Activated T-helper 17 cell treated with anti-CD3 and anti-CD28 coated beads, Interleukin-2, amount 50 U/mL, for 72 hours (primary cell): ENCODE data around the gene PCNX2. TPM values are rescaled to one million over a fixed set of nuclear protein-coding genes. Genes with fewer than 3 reads are reported as not detected.
"Not testable (repeated sequence)": the region's sequence is repeated elsewhere in the genome, so short reads cannot be mapped to it uniquely, and the experiment has no call there.

Experiments used
- ATAC-seq: fragments of 150-1000 bp; cut with Tn5 transposase; replicated peaks from 2 replicates; pipeline ENCODE4 v1.10.0; 2021; ENCODE audit warnings: mild to moderate bottlenecking, moderate library complexity
- H3K27ac Mint-ChIP-seq: one replicate; pipeline ENCODE4 v1.8.0; 2022; ENCODE audit warnings: mixed read lengths
- H3K27me3 Mint-ChIP-seq: one replicate; pipeline ENCODE4 v1.8.0; 2022; ENCODE audit warnings: mixed read lengths
- H3K36me3 Mint-ChIP-seq: one replicate; pipeline ENCODE4 v1.8.0; 2022; ENCODE audit warnings: low read depth, mild to moderate bottlenecking, mixed read lengths
- H3K4me1 Mint-ChIP-seq: one replicate; pipeline ENCODE4 v1.8.0; 2022; ENCODE audit warnings: mixed read lengths
- H3K4me3 Mint-ChIP-seq: one replicate; pipeline ENCODE4 v1.8.0; 2022; ENCODE audit warnings: mild to moderate bottlenecking, mixed read lengths
- H3K9me3 Mint-ChIP-seq: one replicate; pipeline ENCODE4 v1.8.0; 2022; ENCODE audit warnings: mixed read lengths
- total RNA-seq, 2 donors: library from RNA; stranded (reverse); gene quantifications; one replicate each; pipeline ENCODE4 v1.2.3, GENCODE V29; 2022

PCNX2 gene
- total RNA-seq, 2 donors from 2014 or later, result 21.3 to 25.9 TPM

DNA sequence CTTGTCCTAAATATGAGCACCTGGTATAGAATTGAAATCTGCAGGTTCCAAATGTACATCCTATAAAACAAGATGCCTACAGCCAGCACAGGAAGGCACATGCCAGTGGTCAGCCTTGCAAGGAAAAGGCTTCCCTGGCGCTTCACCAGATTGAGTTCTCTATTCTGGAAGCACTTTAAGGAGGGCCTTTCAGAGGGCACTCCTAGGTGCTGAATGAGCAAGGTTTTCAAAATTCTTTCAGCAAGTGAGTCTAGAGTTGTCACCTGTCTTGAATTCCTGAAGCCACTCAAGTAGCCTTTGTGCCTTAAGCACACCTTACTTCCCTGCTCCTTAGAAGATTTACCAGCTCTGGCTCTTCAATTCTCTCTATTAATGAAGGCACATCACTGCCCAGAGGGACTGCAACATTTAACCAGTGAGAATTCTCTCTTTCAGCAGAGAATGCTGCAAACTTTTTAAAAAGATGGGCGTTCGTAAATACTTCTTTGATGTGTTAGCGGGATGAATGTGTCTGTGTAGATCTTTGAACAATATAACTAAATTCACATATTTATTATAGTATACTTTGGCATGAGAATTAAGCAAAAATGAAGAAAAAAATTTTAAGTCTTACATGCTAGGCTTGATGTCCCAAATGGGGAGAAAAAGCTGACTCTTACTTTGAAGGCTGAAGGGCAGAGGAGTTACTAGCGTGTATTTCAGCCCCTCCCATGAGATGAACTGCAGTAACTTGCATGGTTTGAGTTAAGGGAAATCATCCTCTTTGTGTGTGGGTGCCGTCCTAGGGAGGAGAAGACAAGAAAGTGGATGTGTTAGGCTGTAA, 183.1 kb downstream of the PCNX2 start:
- Mint-ChIP-seq H3K27ac (no peak overlapping the region), H3K27me3 (no peaks in the 10 kb centered on the region), H3K4me3 (no peak overlapping the region), H3K9me3 (no peaks in the 10 kb centered on the region), H3K4me1 (peaks cover 13% of the 10 kb centered on the region), H3K36me3 (peaks cover 84% of the 10 kb centered on the region)
- no peak for ATAC-seq

DNA sequence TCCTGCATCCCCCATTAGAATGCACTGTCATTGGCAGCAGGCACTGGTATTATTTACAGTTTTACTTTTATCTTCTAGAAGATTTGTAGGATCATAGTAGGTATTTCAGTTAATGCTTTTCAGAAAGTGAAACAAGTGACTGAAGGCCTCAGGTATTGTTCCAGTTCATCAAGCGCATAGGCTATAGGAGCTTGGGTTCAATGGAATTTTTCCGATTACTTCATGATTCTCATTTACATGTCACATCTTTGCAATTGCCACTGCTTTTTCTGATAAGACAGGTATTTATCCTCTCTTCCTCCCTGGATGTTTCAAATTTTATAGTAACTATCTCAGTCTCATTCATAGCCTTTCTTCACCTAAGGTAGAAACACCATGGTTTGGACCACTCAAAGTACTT, 183.8 kb downstream of the PCNX2 start:
- Mint-ChIP-seq H3K27me3 (no peaks in the 10 kb centered on the region), H3K36me3 (peaks cover 86% of the 10 kb centered on the region), H3K4me3 (no peak overlapping the region), H3K27ac (no peak overlapping the region), H3K4me1 (peaks cover 13% of the 10 kb centered on the region), H3K9me3 (no peaks in the 10 kb centered on the region)
- no peak for ATAC-seq

DNA sequence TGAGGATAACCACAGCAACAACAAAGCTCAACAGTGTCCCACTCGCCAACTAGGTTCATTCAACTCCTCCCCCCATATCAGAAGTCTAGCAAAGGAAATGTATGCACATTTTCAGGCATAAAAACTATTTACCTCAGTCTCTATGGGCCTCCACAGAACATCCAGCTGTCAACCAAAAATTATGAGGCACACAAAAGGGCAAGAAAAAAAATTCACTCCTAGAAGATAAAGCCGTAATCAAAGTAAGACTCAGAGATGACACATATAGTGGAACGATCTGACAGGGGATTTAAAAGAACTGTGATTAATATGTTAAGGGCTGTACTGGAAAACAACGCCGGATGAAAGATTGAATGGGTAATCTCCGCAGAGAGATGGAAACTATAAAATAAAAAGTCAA, 186.4 kb downstream of the PCNX2 start:
- no peaks in the 10 kb centered on the region for H3K9me3 Mint-ChIP-seq
- H3K27me3 Mint-ChIP-seq, result no peaks in the 10 kb centered on the region
- no peak for ATAC-seq
- H3K36me3 Mint-ChIP-seq, result peaks cover 82% of the 10 kb centered on the region
- no peak overlapping the region for H3K4me3 Mint-ChIP-seq
- H3K27ac Mint-ChIP-seq, result peak overlapping the region; percentile 40
- H3K4me1 Mint-ChIP-seq, result peaks cover 11% of the 10 kb centered on the region

DNA sequence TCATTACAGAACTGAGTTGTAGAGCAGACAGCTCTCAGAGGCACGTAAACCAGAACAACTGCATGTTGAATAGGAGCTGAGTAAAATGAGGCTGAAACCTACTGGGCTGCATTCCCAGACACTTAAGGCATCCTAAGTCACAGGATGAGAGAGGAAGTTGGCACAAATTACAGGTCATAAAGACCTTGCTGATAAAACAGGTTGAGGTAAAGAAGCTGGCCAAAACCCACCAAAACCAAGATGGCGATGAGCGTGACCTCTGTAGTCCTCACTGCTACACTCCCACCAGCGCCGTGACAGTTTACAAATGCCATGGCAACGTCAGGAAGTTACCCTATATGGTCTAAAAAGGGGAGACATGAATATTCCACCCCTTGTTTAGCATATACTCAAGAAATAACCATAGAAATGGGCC, 187.8 kb downstream of the PCNX2 start:
- not testable (repeated sequence) for ATAC-seq, H3K27me3 Mint-ChIP-seq, H3K4me3 Mint-ChIP-seq, H3K27ac Mint-ChIP-seq, H3K4me1 Mint-ChIP-seq, H3K9me3 Mint-ChIP-seq
- peaks cover 76% of the 10 kb centered on the region for H3K36me3 Mint-ChIP-seq

DNA sequence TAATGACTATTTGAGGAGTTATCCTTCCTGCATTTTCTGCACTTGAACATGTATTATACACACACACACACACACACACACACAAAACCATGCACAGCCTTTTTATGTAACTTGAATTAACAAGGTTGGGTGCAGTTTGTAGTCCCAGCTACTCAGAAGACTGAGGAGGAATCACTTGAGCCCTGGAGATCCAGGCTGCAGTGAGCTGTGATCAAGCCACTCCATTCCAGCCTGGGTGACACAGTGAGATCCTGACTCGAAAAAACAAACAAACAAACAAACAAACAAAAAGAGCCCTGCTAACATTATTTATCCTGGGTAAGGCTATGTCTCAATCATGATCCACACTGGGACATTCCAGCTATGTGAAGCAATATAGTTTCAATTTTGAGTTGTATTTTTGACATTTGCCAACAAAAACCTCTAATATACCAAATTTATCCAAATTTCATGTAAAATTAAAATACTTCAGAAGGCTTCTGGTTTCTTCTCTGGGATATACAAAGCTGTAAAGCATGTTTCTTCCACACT, 188.3 kb downstream of the PCNX2 start:
- Mint-ChIP-seq H3K36me3 (peaks cover 71% of the 10 kb centered on the region), H3K27ac (no peak overlapping the region), H3K27me3 (no peaks in the 10 kb centered on the region), H3K4me1 (peaks cover 7% of the 10 kb centered on the region), H3K9me3 (no peaks in the 10 kb centered on the region), H3K4me3 (no peak overlapping the region)
- no peak for ATAC-seq

DNA sequence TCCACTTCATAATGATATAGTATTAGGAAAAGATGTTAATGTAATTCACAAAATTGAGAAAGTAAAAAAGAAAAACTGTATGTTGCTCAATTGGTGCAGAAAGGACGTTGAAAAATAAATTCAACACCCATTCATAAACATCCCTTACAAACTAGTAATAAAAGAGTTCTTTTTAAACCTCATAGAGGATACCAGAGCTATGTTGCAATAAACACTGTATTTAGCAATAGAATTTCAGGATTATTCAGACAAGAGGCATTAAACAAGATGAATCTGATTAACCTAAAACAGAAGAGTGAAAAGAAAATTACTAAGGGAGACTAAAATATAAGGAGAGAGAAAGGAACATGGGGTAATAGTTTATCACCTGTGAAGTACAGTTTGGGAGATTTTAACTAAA, 190.3 kb downstream of the PCNX2 start:
- ATAC-seq, result no peak
- Mint-ChIP-seq H3K4me3 (no peak overlapping the region), H3K9me3 (no peaks in the 10 kb centered on the region), H3K36me3 (peaks cover 55% of the 10 kb centered on the region), H3K27ac (no peak overlapping the region), H3K4me1 (peaks cover 7% of the 10 kb centered on the region), H3K27me3 (no peaks in the 10 kb centered on the region)

DNA sequence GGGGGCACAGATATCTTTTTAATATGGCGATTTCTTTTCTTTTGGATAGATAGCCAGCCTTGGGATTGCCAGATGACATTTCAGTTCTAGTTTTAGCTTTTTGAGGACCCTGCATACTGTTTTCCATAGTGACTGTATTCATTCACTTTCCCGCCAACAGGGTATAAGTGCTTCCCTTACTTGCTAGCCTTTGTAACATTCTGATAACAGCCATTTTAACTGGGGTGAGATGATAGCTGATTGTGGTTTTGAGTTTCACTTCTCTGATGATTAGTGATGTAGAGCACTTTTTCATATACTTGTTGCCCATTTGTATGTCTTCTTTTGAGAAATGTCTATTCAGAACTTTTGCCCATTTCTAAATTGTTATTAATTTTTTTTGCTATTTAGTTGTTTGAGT, 193.2 kb downstream of the PCNX2 start:
- ATAC-seq, result no peak
- peaks cover 37% of the 10 kb centered on the region for H3K36me3 Mint-ChIP-seq
- H3K9me3 Mint-ChIP-seq, result no peaks in the 10 kb centered on the region
- H3K27me3 Mint-ChIP-seq, result no peaks in the 10 kb centered on the region
- no peak overlapping the region for H3K27ac Mint-ChIP-seq
- no peaks in the 10 kb centered on the region for H3K4me1 Mint-ChIP-seq
- no peak overlapping the region for H3K4me3 Mint-ChIP-seq

DNA sequence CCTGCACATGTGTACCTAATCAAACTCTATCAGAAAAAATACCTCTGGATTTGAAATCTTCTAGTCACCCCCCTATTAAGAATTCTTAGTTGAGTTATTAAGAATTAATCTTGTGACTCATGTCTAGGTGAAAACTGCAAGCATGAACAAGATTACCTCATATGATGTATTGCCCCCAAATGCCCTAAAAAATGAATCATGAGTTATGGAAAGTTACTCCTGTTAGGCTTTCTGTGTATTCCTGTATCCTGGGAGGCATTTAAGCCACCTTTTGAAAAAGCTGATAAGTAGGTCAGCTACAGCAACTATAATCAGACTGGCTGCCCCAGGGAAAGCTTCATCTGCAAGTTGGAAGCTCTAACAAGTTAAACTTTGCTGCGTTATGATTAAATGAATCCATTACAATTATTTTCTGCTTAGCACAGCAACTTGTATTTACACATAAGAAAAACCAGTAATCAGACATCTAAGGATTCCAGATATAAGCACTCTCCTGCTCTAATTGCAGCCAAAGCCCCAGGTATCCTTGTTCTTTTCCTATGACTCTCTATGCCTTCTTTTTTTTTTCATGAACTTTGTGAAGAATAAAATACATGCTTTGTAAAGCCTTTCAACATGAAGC, 197.5 kb downstream of the PCNX2 start:
- Mint-ChIP-seq H3K9me3 (no peaks in the 10 kb centered on the region), H3K36me3 (peaks cover 39% of the 10 kb centered on the region), H3K27me3 (no peaks in the 10 kb centered on the region), H3K4me3 (no peak overlapping the region), H3K27ac (peak overlapping the region; percentile 47), H3K4me1 (peaks cover 5% of the 10 kb centered on the region)
- ATAC-seq, result peak; percentile 22

DNA sequence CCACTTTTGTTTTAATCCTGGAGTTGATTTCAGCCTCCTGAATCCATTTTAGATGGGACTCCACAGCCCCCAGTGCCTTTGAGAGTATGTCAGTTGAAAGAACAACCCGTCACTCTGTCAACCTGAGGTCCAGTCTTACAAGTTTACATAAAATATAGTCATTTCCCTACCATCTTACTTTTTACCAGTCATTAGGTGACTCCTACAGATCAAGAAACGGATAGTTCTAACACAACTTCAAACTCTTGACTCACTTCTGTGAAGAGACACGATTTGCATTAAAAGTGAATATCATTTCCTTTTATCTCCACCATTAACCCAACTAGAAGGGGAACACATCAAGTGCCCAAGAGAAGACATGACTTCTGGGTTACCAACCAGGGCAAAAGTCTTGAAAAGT, 198.0 kb downstream of the PCNX2 start:
- ATAC-seq, result peak; percentile 91
- Mint-ChIP-seq H3K4me3 (no peak overlapping the region), H3K36me3 (peaks cover 39% of the 10 kb centered on the region), H3K9me3 (no peaks in the 10 kb centered on the region), H3K27me3 (no peaks in the 10 kb centered on the region), H3K27ac (peak overlapping the region; percentile 60), H3K4me1 (peaks cover 5% of the 10 kb centered on the region)

DNA sequence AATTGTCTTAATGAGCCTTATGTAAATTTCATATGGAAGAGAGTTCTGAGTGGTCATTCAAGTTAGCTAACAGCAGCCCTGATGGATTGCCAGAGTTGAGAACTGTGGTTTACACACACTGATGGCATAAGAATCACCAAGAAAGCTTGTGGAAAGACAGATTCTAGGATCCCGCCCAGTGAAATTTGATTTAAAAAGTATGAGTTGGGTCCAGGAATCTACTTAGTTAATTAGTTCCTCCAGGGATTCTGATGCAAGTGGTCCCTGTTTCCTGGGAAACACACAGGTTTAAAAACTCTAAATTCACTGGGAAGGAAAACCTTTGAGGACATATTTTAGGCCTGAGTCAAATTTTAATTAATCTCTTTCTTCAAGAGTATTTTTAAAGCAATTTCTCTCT, 200.8 kb downstream of the PCNX2 start:
- no peak overlapping the region for H3K4me3 Mint-ChIP-seq
- H3K27ac Mint-ChIP-seq, result no peak overlapping the region
- H3K4me1 Mint-ChIP-seq, result peaks cover 5% of the 10 kb centered on the region
- no peak for ATAC-seq
- H3K36me3 Mint-ChIP-seq, result peaks cover 53% of the 10 kb centered on the region
- H3K9me3 Mint-ChIP-seq, result no peaks in the 10 kb centered on the region
- H3K27me3 Mint-ChIP-seq, result no peaks in the 10 kb centered on the region

DNA sequence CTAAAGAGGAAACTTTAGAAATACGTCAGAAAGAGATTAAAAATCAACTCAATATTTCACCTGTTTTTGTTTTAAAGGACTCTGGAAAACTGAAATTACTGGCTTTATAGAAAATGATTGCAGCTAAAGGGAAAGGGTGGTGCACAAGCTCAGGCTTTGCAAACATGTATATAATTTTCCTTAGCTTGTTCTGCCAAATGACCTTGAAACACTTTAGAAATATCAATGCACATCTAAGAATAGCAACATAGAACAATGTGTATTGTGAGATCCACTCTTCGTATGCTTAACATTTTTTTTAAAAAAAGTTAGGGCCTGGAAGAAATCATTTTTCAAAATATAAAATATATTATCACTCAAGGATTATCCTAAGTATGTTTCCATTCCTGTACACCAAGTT, 201.3 kb downstream of the PCNX2 start:
- no peak overlapping the region for H3K27ac Mint-ChIP-seq
- peaks cover 57% of the 10 kb centered on the region for H3K36me3 Mint-ChIP-seq
- H3K9me3 Mint-ChIP-seq, result no peaks in the 10 kb centered on the region
- ATAC-seq, result no peak
- H3K4me3 Mint-ChIP-seq, result no peak overlapping the region
- peaks cover 5% of the 10 kb centered on the region for H3K4me1 Mint-ChIP-seq
- H3K27me3 Mint-ChIP-seq, result no peaks in the 10 kb centered on the region

DNA sequence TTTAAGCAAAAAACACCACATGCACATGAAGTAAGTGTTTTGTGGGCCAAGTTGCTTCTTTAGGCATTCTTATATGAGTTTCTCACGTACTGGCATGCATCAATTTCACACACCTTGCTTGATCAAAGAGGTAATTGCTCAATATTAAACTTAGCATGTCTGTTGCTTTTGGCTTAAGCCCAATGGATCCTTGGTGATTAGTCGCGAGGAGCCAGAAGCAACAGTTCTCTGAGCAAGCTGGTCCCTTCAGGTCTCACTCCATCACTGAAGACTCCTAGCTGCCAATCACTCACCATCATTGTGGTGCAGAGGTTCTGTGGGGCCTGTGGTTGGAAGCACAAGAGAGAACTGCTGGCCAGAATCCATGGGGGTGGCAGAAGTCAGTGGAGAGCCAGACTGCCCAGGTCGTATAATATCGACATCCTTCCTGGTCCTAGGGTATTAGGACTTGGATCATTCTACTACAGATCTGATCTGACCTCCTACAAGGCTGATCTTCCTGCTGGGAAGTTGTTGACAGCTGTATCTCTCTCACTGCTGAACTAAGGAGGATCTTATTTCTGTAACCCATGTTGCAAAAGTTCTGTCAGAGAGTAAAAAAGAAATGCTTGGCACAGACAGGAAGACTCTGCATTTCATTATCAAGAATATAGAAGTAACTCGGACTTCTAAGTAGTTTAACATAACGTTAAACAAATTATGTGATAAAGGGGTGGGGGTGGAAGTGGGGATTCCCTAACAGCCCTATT, 204.6 kb downstream of the PCNX2 start:
- Mint-ChIP-seq H3K4me1 (no peaks in the 10 kb centered on the region), H3K27ac (no peak overlapping the region), H3K27me3 (no peaks in the 10 kb centered on the region), H3K9me3 (no peaks in the 10 kb centered on the region), H3K4me3 (no peak overlapping the region), H3K36me3 (peaks cover 58% of the 10 kb centered on the region)
- ATAC-seq, result no peak

DNA sequence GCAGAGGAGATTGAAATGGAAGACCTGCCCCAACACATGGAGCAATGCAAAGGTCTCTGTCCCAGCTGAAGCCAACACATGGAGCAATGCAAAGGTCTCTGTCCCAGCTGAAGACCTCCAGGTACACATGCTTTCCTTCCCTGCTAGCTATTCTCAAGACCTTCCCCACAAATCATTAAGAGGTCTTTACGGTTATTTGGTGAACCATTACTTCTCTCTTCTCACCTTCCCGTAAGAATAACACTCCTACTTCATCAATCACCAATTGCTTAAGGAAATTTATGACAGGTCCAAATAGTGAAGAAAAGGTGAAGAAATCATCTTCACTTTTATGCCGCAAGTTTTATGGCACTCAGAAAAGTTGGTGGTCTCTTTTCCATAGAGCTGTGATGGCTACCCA, 206.3 kb downstream of the PCNX2 start:
- Mint-ChIP-seq H3K9me3 (no peaks in the 10 kb centered on the region), H3K27me3 (no peaks in the 10 kb centered on the region), H3K27ac (no peak overlapping the region), H3K36me3 (peaks cover 50% of the 10 kb centered on the region), H3K4me3 (no peak overlapping the region), H3K4me1 (no peaks in the 10 kb centered on the region)
- no peak for ATAC-seq

DNA sequence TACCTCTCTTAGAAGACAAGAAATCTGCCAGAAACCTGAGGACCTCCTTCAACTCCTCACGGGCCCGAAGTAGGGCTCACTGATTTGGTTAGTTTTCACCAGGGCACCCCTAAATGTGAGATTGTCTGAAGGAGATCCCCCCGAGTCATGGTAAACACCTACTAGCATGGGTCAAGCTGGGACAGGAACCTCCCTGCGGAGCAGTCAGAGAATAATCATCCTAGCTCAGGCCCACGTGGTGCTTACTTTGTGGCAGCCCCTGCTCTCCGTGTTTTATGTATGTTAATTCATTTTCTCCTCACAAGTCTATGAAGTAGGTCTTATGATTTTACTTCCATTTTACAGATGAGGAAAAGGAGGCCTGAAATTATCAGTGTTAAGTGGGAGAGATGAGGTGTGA, 206.9 kb downstream of the PCNX2 start:
- Mint-ChIP-seq H3K27ac (no peak overlapping the region), H3K4me1 (no peaks in the 10 kb centered on the region), H3K27me3 (no peaks in the 10 kb centered on the region), H3K36me3 (peaks cover 47% of the 10 kb centered on the region), H3K4me3 (no peak overlapping the region), H3K9me3 (no peaks in the 10 kb centered on the region)
- no peak for ATAC-seq
